Chondrocyte (in vitro differentiated cells): ENCODE measurements around the gene TACR2. TPM values are rescaled to one million over a fixed set of nuclear protein-coding genes. Genes with fewer than 3 reads are reported as not detected.

Experiments
- DNase-seq: peaks from one replicate; pipeline ENCODE4 v3.0.0; 2021; ENCODE audit warnings: mixed read lengths, low spot score
- H3K27ac Mint-ChIP-seq: one replicate; pipeline ENCODE4 v1.8.0; 2021; ENCODE audit warnings: mild to moderate bottlenecking, moderate library complexity, mixed read lengths; ENCODE audit not compliant: unreplicated experiment
- H3K27me3 Mint-ChIP-seq: 2 replicates; pipeline ENCODE4 v1.8.0; 2021; ENCODE audit warnings: low read depth, mixed read lengths
- H3K36me3 Mint-ChIP-seq: 2 replicates; pipeline ENCODE4 v1.8.0; 2021; ENCODE audit warnings: low read depth, mixed read lengths
- H3K4me1 Mint-ChIP-seq: 2 replicates; pipeline ENCODE4 v1.8.0; 2021; ENCODE audit warnings: low read depth, mild to moderate bottlenecking, mixed read lengths
- H3K4me3 Mint-ChIP-seq: one replicate; pipeline ENCODE4 v1.8.0; 2021; ENCODE audit warnings: mild to moderate bottlenecking, moderate library complexity, mixed read lengths; ENCODE audit not compliant: unreplicated experiment
- H3K9me3 Mint-ChIP-seq: 2 replicates; pipeline ENCODE4 v1.8.0; 2021; ENCODE audit warnings: low read depth, mixed read lengths
- total RNA-seq: library from RNA; stranded (reverse); gene quantifications from 3 replicates; pipeline ENCODE4 v1.2.1, GENCODE V29; 2021
- TF ChIP-seq, protein P1 (sequence below): fragments of 200-600 bp; sonication (generic); IDR thresholded peaks from 2 replicates; pipeline ENCODE4 v1.5.0; 2021; ENCODE audit warnings: antibody characterized with exemption, mild to moderate bottlenecking, moderate library complexity

Gene TACR2
- total RNA-seq, 1 donor from 2014 or later = not detected

DNA sequence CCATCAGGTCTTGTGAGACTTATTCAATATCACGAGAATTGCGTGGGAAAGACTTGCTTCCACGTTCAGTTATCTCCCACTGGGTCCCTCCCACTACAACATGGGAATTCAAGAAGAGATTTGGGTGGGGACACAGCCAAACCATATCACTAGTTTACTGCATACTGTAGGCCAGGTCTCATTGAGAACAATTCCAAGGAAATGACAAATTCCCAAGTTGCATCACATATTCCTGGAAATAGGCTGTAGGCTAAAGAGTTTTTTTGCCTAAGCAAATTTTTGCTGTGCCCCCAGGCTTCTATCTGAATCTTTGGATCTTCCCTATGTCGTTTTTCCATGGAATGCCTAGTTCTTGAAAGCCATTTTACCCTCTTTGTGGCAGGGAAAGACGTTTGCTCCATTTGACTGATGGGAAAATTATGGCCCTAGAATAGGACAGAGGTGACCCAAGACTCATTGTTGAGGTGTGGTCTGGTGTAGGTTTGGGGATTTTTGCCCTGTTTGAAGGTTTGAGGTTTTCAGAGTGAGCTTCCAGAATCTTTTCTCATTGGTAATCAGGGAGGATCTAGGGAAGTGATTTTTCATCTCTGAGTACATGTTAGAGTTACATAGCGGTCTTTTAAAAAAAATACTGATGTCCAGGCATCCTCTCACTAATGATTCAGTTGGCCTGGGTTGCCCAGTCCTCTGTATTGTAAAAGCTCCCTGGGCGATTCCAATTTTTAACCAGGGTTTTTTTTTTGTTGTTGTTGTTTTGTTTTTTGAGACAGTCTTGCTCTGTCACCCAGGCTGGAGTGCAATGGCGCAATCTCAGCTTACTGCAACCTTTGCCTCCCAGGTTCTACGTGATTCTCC, 44.4 kb downstream of the TACR2 start:
- Mint-ChIP-seq H3K9me3 (no peaks in the 10 kb centered on the region), H3K4me1 (peaks cover 6% of the 10 kb centered on the region), H3K27me3 (no peaks in the 10 kb centered on the region), H3K4me3 (no peak overlapping the region), H3K27ac (no peak overlapping the region), H3K36me3 (peaks cover 34% of the 10 kb centered on the region)
- DNase-seq = no peak
- TF ChIP-seq, protein P1, sequence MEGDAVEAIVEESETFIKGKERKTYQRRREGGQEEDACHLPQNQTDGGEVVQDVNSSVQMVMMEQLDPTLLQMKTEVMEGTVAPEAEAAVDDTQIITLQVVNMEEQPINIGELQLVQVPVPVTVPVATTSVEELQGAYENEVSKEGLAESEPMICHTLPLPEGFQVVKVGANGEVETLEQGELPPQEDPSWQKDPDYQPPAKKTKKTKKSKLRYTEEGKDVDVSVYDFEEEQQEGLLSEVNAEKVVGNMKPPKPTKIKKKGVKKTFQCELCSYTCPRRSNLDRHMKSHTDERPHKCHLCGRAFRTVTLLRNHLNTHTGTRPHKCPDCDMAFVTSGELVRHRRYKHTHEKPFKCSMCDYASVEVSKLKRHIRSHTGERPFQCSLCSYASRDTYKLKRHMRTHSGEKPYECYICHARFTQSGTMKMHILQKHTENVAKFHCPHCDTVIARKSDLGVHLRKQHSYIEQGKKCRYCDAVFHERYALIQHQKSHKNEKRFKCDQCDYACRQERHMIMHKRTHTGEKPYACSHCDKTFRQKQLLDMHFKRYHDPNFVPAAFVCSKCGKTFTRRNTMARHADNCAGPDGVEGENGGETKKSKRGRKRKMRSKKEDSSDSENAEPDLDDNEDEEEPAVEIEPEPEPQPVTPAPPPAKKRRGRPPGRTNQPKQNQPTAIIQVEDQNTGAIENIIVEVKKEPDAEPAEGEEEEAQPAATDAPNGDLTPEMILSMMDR = no peak

DNA sequence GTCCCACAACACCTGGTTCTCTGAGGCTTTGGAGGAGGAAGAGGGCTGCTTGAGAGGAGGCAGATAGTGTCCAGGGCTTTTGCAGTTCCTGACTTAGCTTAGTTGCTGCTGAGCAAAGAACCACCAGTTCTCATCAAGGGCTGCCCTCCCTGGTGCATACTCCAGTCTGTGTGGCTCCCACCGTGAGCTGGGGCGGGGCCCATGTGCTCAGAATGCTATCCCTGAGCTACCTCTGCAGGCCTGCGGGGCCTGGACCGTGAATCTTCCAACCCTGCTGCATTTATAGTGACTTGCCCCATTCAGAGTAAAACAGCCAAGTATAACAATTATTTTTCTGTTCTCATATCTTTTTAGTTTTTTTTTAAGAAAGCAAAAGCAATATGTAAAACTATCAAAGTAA, 49.2 kb downstream of the TACR2 start:
- H3K36me3 Mint-ChIP-seq = peaks cover 29% of the 10 kb centered on the region
- H3K27me3 Mint-ChIP-seq = no peaks in the 10 kb centered on the region
- H3K4me1 Mint-ChIP-seq = peaks cover 32% of the 10 kb centered on the region
- no peak overlapping the region for H3K4me3 Mint-ChIP-seq
- TF ChIP-seq, protein P1 = no peak
- DNase-seq = no peak
- no peak overlapping the region for H3K27ac Mint-ChIP-seq
- no peaks in the 10 kb centered on the region for H3K9me3 Mint-ChIP-seq

DNA sequence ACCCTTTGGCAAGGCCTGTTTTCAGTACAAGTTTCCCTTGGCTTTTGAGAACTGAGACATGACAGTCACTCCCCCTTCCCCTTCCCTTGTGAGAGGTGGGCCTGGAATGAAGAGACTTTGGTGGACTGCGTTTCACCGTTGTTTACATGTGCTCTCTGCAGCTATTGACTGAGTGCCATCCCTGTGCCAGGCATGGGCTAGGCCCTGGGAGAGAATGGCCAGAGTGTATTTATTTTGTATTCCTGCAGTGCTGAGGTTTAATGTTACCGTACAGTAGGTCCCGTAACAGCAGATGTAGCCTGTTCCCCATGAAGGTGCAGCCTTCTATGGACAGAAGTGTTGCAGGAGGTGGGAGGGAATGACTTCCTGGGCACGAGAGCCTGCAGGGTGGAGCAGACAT, 50.0 kb downstream of the TACR2 start:
- no peak overlapping the region for H3K4me3 Mint-ChIP-seq
- H3K27ac Mint-ChIP-seq = no peak overlapping the region
- no peaks in the 10 kb centered on the region for H3K9me3 Mint-ChIP-seq

DNA sequence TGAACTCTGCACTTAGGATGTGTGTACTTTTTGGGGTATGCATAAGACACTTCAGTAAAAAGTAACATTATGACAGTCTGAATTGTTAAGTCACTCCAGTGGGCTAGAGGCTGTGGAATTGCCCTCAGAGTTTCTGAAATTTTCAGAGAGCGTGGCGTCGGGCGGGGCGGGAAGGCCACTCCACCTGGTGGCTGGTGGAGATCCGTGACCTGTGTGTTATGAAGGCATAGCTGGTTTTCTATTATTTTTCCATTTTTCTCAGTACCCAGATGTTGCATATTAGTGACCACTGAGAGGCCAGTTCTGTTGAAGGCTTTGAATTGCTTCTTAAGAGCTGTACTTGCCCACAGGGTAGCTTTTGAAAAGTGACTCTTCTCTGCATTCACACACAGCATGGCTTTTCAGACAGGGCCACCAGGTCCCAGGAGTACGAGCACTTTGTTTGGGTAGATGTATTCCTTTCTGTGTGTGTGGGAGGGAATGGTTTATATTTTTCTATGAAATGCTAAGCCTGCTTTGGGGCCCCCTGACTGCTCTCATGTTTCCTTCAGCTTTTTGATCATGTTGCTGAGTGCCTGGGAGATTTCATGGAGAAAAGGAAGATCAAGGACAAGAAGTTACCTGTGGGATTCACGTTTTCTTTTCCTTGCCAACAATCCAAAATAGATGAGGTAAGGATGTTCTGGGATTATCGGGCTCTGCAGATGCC, 52.3 kb downstream of the TACR2 start:
- peaks cover 60% of the 10 kb centered on the region for H3K4me1 Mint-ChIP-seq
- peak overlapping the region; percentile 92 for H3K27ac Mint-ChIP-seq
- peaks cover 7% of the 10 kb centered on the region for H3K36me3 Mint-ChIP-seq
- no peaks in the 10 kb centered on the region for H3K27me3 Mint-ChIP-seq
- no peaks in the 10 kb centered on the region for H3K9me3 Mint-ChIP-seq
- no peak overlapping the region for H3K4me3 Mint-ChIP-seq
- TF ChIP-seq, protein P1 = peak; percentile 44
- no peak for DNase-seq

More for the DNA sequence above, 50.0 kb downstream of the TACR2 start:
- TF ChIP-seq, protein P1 = no peak
- H3K36me3 Mint-ChIP-seq = peaks cover 25% of the 10 kb centered on the region
- no peaks in the 10 kb centered on the region for H3K27me3 Mint-ChIP-seq
- H3K4me1 Mint-ChIP-seq = peaks cover 37% of the 10 kb centered on the region
- no peak for DNase-seq

DNA sequence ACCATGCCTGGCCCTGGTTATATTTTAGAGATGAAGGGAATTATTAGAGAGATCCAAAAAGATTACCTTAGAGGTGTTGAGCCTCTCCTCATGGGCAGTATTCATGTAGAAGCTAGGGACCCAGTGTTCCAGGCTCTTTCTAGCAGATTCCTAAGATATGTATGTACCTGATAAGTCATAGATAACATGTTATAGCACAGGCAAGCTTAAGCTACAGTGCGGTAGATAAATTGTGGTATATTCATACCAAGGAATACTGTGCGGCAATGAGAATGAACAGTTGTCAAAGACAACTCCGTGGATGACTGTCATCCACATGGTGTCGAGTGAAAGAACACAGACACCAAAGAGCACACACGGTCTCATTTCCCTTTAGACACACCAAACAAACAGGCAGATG, 53.1 kb downstream of the TACR2 start:
- TF ChIP-seq, protein P1 = no peak
- Mint-ChIP-seq H3K9me3 (no peaks in the 10 kb centered on the region), H3K27me3 (no peaks in the 10 kb centered on the region), H3K36me3 (peaks cover 3% of the 10 kb centered on the region), H3K4me3 (no peak overlapping the region), H3K27ac (peak overlapping the region; percentile 92), H3K4me1 (peaks cover 66% of the 10 kb centered on the region)
- DNase-seq = no peak
